GM18909 (cell line): Measurements from ENCODE around the gene CNOT2.

Source experiments
- ATAC-seq: cut with Tn5 transposase; IDR thresholded peaks from one replicate; pipeline ENCODE4 v1.9.1; 2021; ENCODE audit warnings: mild to moderate bottlenecking; ENCODE audit not compliant: unreplicated experiment, poor library complexity

The CNOT2 gene

DNA sequence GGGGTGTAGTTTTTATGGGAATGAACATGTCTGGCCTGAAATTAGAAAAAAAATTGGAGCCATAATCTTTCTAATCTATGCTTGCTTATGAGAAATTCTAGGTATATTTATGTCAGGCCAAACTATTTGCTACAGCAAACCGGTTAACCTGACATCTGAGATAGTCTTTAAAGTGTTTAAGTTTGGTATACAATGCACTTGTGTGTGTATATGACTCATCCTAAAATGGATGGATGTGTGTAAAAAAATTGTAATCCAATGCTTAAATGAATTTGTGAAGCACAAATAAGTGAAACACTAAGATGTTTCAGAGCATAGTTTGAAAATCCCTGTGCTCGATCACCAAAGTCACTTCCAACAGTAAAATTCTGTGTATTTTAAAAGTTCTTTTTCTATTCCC, 6.7 kb downstream of the CNOT2 start:
- no peak for ATAC-seq

DNA sequence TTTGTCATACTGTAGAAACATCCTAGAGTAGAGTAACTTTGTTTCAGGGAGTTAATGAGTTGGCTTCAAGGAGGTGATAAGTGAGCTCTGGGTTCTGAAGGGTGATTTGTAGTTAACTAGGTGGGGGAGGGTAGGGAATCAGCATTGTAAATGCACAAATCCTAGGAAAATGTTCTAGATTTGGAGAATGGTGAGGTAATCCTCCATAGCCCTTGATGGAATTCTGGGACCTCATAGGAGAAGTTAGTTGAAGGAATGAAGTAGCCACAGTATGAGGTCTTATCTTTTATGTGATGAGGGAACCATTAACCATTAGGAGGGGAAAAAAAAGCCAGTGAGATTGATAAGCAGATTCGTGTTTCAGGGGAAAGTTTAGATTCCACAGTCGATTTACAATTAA, 8.0 kb downstream of the CNOT2 start:
- no peak for ATAC-seq

DNA sequence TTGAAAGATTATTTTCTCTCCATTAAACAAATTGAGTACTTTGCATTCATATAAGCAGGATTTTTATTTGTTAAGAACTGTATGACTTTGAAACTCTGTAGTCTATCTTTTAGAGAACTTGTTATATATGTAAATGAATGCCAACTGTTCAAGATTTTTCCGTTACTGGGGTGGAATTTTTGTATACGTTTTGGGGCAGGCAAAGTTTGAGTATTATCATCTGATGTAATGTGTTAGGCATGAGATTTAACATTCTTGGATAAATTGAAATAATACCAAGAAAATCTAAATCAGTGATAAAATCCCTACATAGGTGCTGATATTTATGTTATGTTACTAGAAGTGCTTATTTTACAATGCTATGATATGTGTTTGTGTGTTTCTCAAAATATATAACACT, 8.4 kb downstream of the CNOT2 start:
- no peak for ATAC-seq

DNA sequence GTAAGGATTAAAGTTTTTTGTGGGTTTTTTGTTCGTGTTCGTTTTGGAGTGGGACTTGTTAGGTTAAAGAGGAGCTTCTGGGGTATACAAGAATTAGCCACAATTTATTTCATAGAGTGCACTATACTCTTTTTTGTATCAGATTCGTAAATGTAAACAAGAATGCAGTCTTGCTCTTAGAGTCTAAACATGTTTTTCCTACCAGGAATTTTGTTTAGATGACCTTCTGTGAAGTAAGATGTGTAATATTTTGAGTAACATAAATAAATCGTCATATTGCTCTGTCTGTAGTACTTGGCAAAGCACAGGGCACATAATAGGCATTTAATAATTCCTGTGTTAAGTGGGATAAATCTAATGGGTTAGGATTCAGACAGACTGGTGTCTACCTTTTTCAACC, 9.6 kb downstream of the CNOT2 start:
- no peak for ATAC-seq

DNA sequence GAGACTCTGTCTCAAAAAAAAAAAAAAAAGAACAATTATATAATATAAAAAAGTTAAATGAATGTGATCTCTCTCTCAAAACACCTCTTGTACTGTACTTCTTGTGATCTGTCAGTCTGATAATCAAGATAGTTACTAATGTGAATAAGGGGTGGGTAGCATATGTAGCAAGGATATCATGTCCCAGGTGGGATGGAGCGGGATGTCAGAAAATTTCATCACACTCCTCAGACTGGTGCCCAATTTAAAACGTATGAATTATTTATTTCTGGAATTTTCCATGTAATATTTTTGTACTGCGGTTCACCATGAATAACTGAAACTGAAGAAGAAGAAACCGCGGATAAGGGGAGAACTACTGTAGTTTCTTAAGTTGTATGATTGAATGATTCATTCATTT, 11.0 kb downstream of the CNOT2 start:
- ATAC-seq = no peak

DNA sequence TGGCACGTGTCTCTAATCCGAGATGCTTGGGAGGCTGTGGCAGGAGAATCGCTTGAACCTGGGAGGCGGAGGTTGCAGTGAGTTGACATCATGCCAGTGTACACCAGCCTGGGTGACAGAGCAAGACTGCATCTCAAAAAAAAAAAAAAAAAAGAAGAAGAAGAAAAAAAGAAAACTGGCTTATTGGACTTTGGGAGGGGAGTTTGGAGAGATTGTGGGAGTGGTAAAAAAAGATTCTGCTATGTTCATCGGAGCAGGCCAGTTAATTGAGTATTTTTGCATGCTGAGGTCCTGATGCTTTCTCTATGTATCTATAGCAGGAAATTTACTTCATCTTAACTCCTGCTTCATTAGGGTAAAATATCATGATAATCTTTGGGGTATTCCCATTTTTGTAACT, 11.6 kb downstream of the CNOT2 start:
- ATAC-seq = no peak

DNA sequence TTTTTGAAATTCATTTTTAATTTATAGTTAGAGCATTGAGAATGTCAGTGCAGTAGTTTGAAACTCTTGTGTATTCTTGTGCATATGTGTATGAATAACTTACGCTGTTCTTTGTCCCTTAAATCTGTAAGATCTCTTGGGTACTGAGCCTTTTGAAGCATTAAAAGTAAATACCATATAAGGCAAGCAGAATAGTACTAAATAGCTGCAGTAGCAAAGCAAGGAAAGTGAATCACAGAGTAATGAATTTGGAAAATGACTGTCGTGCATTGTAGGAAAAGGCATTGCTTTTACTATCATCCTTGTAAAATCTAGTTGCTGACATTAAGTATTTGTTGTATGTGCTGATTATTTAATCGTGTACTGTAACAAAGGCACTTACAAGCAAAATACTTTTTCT, 12.1 kb downstream of the CNOT2 start:
- ATAC-seq = no peak

DNA sequence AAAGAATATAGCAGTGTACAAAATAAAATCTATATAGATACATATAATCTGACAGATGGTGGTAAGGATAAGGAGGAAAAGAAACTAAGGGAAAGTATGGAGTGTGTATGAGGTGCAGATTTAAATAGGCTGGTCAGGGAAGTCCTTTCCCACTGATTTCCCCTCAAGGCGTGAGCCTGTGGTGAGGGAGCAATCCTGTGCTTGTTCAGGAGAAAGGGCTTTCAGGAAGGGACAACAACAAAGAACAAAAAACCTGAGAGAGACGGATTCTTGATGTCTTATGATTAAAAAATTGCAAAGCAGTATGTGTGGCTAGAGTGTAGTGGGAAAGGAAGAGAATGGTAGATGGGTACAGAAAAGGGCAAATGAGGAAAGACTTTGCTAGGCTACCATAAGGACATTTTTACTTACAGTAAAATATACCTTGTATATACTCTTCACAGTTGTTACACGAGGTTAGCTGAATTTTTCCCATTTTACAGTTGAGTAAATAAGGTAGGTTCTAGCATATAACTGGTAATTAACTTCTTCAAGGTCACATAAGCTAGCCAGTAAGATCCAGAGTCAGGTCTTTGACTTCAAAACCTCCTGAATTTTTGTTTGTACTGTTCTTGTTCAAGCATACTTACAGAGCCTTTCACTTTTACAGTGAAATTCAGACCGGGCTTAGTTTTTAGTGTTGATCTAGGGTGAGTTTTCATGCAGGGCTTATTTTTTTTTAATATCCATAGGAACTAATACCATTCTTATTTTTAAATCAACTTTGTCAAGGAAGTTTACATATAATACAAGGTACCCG, 15.6 kb downstream of the CNOT2 start:
- no peak for ATAC-seq

DNA sequence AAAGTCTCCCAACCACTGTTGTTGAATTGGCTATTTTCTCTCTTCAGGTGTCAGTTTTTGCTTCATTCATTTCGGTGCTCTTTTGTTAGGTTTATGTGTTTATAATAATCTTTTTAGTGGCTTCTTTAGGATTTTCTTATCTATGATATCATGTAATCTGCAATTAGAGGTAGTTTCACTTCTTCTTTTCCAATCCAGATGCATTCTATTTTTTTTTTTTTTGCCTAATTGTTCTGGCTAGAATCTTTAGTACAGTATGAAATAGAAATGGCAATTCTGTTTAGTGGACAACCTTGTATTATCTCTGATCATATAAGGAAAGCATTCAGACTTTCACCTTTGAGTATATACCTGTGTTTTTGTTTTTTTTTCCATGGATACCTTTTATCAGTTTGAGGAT, 17.4 kb downstream of the CNOT2 start:
- peak; percentile 60 for ATAC-seq

DNA sequence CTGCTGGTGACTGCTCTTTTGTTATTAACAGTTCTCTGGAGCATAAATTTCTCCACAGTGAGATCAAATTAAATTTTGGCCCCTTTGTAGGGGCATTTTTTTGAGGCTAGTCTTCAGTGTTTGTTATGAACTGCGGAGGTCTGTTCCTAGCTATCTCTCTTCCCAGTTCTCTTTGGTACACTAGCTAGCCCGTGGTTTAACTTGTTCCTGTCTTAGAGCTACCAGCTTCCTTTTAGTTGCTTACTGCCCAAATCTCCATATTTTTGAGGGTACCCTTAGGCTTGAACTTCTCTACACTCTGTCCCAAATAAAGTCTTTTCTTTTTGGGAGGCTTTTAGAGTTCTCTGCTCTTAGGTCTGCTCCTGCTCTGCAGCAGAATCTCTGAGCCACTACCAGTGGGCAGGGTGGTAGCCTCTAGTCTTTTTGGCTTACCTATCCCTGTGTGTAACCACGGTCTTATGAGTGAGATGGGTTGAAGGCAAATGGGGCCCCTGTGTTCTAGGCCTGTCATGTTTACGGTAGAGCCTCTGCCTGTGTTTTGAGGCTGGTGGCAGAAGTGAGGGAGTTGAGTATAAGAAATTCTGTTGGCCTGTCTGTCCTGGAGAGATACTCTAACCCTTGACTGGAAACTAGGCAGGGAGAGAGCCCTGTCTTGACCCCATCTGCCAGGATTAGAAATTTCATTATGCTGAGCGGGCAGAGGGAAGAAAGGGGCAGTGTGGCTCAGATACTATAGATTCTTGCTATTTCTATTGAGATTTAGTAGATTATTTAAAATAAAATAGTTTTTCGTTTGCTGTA, 21.0 kb downstream of the CNOT2 start:
- ATAC-seq = no peak

DNA sequence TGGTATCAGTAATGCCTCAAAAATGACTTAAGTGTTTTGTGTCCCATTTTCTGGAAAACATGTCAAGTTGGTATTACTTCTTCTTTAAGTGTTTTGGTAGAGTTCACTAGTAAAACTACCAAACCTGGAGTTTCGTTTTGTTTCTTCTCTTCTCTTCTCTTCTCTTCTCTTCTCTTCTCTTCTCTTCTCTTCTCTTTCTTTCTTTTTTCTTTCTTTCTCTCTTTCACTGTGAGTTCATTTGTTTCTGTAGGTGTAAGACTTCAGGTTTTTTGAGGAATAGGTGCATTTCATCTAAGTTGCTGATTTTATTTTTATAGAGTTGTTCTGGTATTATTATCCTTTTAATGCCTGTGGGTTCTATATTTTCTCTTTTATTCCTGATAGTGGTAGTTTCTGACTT, 21.9 kb downstream of the CNOT2 start:
- no peak for ATAC-seq

DNA sequence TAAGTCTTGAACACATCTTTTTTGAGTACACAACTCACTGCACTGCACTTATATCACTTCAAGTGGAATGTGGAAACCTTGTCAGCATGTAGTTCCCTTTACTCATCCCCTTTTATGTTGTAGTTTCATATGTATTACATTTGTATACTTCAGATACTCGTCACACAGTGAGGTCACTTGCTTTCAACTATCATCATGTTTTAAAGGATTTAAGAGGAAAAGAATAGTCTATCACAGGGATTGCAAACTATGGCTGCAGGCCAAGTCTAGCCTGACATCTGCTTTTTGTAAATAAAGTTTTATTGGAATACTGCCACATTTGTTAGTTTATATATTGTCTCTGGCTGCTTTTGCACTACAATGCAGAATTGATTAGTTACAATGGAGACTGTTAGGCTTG, 24.3 kb downstream of the CNOT2 start:
- no peak for ATAC-seq

DNA sequence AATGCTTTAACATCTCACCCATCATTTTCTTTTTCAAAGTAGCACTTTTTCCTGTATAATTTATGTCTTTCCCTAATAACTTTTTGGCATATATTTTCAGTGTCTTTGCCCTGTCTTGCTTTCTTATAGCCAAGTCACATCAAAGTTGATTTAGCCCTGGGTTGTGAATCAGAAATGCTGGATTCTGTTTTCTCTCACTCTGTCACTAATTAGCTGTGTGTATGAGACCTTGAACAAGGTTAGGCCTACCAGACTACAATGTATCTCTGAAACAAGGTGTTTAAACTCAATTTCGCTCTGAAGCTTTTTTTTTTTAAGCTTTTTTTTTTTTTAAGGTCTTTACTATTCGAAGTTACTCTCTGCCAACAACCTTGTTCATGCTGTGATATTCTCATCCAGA, 25.7 kb downstream of the CNOT2 start:
- no peak for ATAC-seq

DNA sequence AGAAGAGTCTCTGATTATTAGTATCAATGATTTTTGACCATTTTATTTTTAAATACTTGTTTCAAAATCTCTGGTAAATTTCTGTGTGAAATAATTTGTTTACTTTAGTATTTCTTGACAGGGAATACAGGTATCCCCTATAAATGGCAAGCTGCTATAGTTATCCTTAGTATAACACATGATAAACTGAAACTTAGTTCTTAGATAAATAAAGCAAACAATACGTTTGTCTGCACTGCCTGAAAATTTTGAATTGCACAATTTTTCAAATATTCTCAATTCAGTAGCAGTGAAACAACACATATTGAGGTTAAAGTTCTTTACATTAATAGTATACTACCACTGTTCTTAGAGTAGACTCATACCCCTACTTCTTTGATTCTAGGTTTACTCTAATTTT, 26.9 kb downstream of the CNOT2 start:
- ATAC-seq = no peak

DNA sequence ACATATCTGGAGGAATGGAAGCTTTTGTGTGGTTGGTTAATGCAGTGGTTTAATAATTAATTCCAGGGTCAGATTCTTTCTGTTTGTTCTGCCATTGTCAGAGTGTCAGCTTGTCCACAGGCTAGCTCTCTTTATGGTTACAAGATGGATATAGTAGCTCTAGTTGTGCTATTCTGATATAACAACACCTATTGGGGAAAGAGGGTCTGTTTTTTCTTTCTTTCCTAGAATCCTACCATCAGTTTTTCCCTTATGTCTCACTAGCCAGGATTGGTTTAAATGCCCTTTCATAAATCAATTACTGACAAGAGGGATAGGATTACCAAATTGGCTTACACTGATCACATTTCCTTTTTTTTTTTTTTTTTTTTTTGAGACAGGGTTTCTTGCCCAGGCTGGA, 27.8 kb downstream of the CNOT2 start:
- no peak for ATAC-seq

DNA sequence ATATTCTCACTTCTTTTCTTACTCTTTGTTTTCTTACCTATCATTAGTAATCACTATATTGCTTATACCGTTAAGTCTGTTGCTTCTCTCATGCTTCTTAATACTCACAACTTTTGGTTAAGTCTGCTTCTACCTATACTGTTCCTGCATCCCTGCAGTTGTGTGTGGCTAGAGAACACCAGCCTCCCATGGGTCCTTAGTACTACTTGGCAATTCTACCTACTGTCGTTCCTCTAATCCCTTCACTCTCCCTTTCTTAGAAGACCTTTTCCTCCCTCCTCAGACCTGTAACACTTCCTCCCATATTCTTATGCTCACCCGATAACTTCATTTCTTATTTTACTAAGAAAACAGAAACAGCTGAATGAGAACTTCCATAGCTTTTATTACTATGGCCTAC, 29.3 kb downstream of the CNOT2 start:
- no peak for ATAC-seq

DNA sequence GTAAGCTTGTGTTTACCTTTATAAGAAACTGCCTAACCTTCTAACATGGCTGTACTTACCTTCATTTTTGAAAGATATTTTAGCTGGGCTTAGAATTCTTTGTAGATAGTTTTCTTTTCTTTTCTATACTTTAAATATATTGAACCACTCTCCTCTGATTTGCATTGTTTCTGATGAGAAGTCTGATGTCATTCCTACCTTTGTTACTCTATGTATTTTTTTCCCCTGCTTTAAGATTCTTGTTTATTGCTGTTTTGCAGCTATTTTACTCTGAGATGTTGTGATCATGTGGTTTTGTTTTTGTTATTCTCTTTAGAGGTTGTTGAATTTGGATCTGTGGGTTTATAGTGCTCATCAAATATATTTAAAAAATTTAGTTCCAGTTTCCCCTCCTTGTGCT, 31.8 kb downstream of the CNOT2 start:
- ATAC-seq = no peak

DNA sequence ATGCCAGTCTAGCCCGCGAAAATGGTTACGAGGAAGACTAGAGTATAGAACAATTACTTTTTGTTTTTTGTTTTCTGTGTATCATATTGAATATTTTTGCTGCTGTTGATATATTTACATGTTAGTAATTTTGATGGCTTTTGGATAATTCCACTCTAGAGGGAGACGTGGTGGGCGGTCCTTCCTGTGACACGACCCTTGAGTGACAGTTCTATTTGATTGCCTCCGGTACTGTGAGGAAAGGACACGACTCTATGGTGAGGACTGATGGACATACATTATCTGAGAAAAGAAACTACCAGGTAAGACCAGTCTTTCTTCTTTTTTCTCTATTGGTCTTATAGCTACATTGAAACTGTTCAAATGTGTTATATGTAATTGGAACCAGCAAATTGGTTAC, 34.7 kb downstream of the CNOT2 start:
- no peak for ATAC-seq

DNA sequence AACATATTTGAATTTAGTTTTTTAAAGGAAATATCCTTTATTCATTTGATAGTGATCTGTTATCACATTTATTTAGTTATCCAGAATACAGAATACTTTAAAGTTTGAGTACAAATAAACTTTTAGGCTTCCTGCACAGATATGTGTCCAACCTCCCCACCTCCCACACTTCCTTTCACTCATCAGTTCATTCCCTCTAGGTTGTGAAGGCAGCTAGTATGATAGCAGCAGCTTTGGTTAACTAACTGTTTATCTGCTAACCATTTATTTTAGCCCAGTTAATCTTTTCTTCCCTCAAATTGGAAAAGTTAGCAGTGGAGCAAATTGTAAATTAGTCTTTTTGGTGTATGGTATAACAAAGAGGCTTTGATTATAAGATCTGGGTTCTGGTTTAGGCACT, 35.7 kb downstream of the CNOT2 start:
- ATAC-seq = no peak

DNA sequence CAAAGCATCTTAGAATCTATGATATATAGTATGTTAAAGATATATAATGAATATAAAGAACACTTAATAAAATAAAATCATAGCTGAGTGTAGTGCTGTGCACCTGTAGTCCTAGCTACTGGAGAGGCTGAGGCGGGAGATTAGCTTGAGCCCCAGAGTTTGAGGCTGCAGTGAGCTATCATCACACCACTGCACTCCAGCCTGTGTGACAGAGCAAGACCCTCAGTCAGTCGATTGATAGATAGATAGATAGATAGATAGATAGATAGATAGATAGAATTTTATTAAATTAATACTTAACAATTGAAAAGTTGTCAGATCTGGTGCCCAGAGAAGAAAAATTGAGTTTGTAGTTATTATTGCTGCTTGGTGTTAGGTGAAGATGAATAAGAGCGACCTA, 40.0 kb downstream of the CNOT2 start:
- ATAC-seq = no peak

DNA sequence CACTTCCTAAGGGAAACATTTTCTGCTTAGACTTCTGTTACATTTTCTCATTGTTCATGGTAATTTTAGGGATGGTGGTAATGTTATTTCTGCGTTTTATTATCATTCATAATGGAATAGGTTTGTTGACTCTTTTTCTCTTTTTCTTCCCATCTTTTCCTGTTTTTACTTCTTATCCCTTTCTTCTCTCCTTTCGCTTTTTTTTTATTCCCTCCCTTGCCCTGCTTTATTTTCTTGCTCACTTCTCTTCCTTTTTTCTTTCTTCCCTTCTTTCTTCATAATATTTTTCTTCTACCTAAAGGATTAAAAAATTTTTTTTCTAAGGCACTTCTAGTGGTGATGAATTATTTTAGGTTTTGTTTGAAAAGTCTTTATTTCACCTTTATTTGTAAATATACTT, 45.6 kb downstream of the CNOT2 start:
- no peak for ATAC-seq

DNA sequence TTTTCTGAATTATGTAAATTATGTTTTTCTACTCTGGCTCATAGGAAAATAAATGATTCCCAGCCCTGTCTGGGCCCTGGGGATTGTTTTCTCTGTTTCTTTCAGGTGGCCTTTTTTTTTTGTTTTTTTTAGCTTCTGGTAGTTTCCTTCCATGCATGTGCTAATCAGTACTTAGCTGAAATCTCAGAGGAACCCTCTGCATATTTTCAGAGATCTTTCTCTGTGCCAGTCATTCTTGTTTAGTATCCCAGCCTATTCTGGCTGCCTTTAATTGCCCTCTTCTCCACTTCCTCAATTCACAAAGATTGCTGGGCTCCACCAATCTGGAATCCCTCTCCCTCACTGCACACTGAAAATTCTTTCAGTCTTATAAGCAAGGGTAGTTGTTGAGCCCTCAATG, 46.9 kb downstream of the CNOT2 start:
- no peak for ATAC-seq
